Endothelial cell of umbilical vein (primary cell): ENCODE data around the gene ASPHD1. TPM values are rescaled to one million over a fixed set of nuclear protein-coding genes. Genes with fewer than 3 reads are reported as not detected.

Experiments
- BruUV-seq: library from RNA; stranded (reverse); fragments of 400-500 nt; replicated peaks from 2 replicates; lab custom pipeline; 2021; lab: Mats Ljungman, UMichigan
- CTCF ChIA-PET: fragments of 300-600, 350-600 bp; sonication (Branson Sonifier 250); formaldehyde crosslinking; loops from one replicate; lab custom pipeline; 2021; ENCODE audit warnings: antibody characterized with exemption, inconsistent platforms; lab: Charles Lee
- POLR2A ChIA-PET: fragments of 300-600, 350-600 bp; sonication (Branson Sonifier 250); formaldehyde crosslinking; loops from one replicate; lab custom pipeline; 2021; ENCODE audit warnings: antibody characterized with exemption, inconsistent platforms; lab: Charles Lee
- DNase-seq: peaks from one replicate; pipeline ENCODE4 v3.0.0-alpha.2; 2011; ENCODE audit warnings: low read depth, low spot score
- FAIRE-seq: peaks from 2 replicates; lab custom pipeline; 2011; peaks lifted over from hg19 to GRCh38; lab: Jason Lieb, UNC
- H2AFZ ChIP-seq: 2 replicates; pipeline ENCODE4 v1.6.0; 2012; ENCODE audit warnings: low read depth, low read length, control low read depth, inconsistent platforms
- H3K27ac ChIP-seq: 2 replicates; pipeline ENCODE4 v1.5.1; 2011; ENCODE audit warnings: low read depth, mild to moderate bottlenecking, control low read depth, low read length, moderate library complexity; ENCODE audit not compliant: insufficient read depth
- H3K27me3 ChIP-seq, 2 experiments: 2 replicates each; pipeline versions ENCODE4 v1.6.0 to v1.6.1; 2011; ENCODE audit warnings: low read length in 2 of 2, mixed read lengths in 1 of 2; ENCODE audit not compliant: control insufficient read depth in 2 of 2, insufficient read depth in 2 of 2
- H3K36me3 ChIP-seq, 2 experiments: 2 replicates in 1 of 2; 3 replicates in 1 of 2; pipeline ENCODE4 v1.5.1; 2011; ENCODE audit warnings: low read length in 2 of 2, mild to moderate bottlenecking in 1 of 2, moderate library complexity in 1 of 2; ENCODE audit not compliant: control insufficient read depth in 2 of 2, insufficient read depth in 2 of 2; ENCODE audit errors: extremely low read depth in 1 of 2
- H3K4me1 ChIP-seq: 3 replicates; pipeline ENCODE4 v1.5.1; 2011; ENCODE audit warnings: mild to moderate bottlenecking, low read length; ENCODE audit not compliant: control insufficient read depth, insufficient read depth; ENCODE audit errors: extremely low read depth
- H3K4me2 ChIP-seq: 2 replicates; pipeline ENCODE4 v1.6.1; 2011; ENCODE audit warnings: low read length, control low read depth, mixed read lengths; ENCODE audit not compliant: insufficient read depth
- H3K4me3 ChIP-seq, 3 experiments: fragments of 200-600 bp in 1 of 3; sonication (generic), shearing (Covaris generic) in 1 of 3; replicated peaks in 1 of 3; 2 replicates each; pipeline ENCODE4 v1.5.1; 2011 to 2016; ENCODE audit warnings: control low read depth in 3 of 3, low read length in 3 of 3, mild to moderate bottlenecking in 2 of 3, inconsistent platforms in 1 of 3, low read depth in 1 of 3, moderate library complexity in 1 of 3; ENCODE audit not compliant: insufficient read depth in 1 of 3
- H3K79me2 ChIP-seq: 2 replicates; pipeline ENCODE4 v1.6.0; 2012; ENCODE audit warnings: low read length, inconsistent platforms; ENCODE audit not compliant: control insufficient read depth, insufficient read depth
- H3K9ac ChIP-seq: replicated peaks from 2 replicates; pipeline ENCODE3; 2011; ENCODE audit warnings: low read length, control low read depth; ENCODE audit not compliant: insufficient read depth; ENCODE audit errors: extremely low read depth
- H3K9me1 ChIP-seq: replicated peaks from 3 replicates; pipeline ENCODE4 v1.6.0; 2011; ENCODE audit warnings: mild to moderate bottlenecking, low read length; ENCODE audit not compliant: control insufficient read depth, insufficient read depth; ENCODE audit errors: extremely low read depth
- H3K9me3 ChIP-seq: replicated peaks from 2 replicates; pipeline ENCODE4 v1.5.1; 2012; ENCODE audit warnings: low read length, inconsistent platforms; ENCODE audit not compliant: control insufficient read depth, insufficient read depth
- H4K20me1 ChIP-seq: replicated peaks from 2 replicates; pipeline ENCODE3; 2011; ENCODE audit warnings: mild to moderate bottlenecking, low read length; ENCODE audit not compliant: control insufficient read depth, insufficient read depth; ENCODE audit errors: extremely low read depth
- EZH2 ChIP-seq: IDR thresholded peaks from 2 replicates; pipeline ENCODE4 v1.6.1; 2012; ENCODE audit warnings: borderline replicate concordance, low read depth, mild to moderate bottlenecking, moderate library complexity, low read length, inconsistent platforms; ENCODE audit not compliant: severe bottlenecking
- FOS ChIP-seq: IDR thresholded peaks from 2 replicates; pipeline ENCODE4 v1.6.1; 2011; ENCODE audit warnings: mild to moderate bottlenecking, low read length, moderate library complexity, borderline replicate concordance; ENCODE audit not compliant: insufficient read depth
- GATA2 ChIP-seq: IDR thresholded peaks from 2 replicates; pipeline ENCODE4 v1.7.0; 2011; ENCODE audit warnings: low read depth, mild to moderate bottlenecking, moderate library complexity, mixed read lengths, low read length; ENCODE audit not compliant: insufficient read length, insufficient read depth
- JUN ChIP-seq: IDR thresholded peaks from 2 replicates; pipeline ENCODE4 v1.6.1; 2011; ENCODE audit warnings: borderline replicate concordance, low read depth; ENCODE audit not compliant: insufficient read length, insufficient read depth
- MAX ChIP-seq: IDR thresholded peaks from 2 replicates; pipeline ENCODE4 v1.6.1; 2011; ENCODE audit not compliant: insufficient read depth, insufficient read length
- POLR2A ChIP-seq: IDR thresholded peaks from 2 replicates; pipeline ENCODE4 v1.6.1; 2012; ENCODE audit warnings: low read depth, mild to moderate bottlenecking, control low read depth, low read length
- POLR2AphosphoS5 ChIP-seq: IDR thresholded peaks from 2 replicates; pipeline ENCODE4 v1.6.1; 2012; ENCODE audit warnings: low read depth, mild to moderate bottlenecking, control low read depth, low read length, moderate library complexity; ENCODE audit not compliant: insufficient read depth
- dilution Hi-C: fragments of 300-500 bp; cut with MboI; formaldehyde crosslinking; loops from one replicate; pipeline ENCODE4 v1.15.0; 2019; ENCODE audit warnings: low sequenced_read_pairs; ENCODE audit not compliant: extremely low pct_ligation_motif_present
- intact Hi-C: fragments of 100-400 bp; cut with micrococcal nuclease; formaldehyde crosslinking; loops from one replicate; pipeline ENCODE4 v1.10.0; 2022
- polyA plus RNA-seq, 4 experiments: library from polyadenylated mRNA; depleted of rRNA in 3 of 4; stranded (reverse) in 3 of 4; unstranded in 1 of 4; fragments of >200 nt; gene quantifications; 2 replicates each; pipeline versions ENCODE4 v1.2.1 to v1.2.3, GENCODE V29; 2011 to 2012; ENCODE audit warnings: missing spikeins in 1 of 4
- total RNA-seq: library from RNA; stranded (reverse); gene quantifications from 2 replicates; pipeline ENCODE4 v1.2.3, GENCODE V29; 2021

Gene ASPHD1
- total and polyA plus RNA-seq, 2 donors (not counting 3 experiments of a cell fraction or from before 2014, with no cell fraction given) = 0.90 to 1.2 TPM

GRCh38 chr16:29876217-29876593 lies 24.1 kb upstream of the ASPHD1 start:
- dilution Hi-C loops (no loop called here), intact Hi-C loops (no loop called here)
- Histone ChIP-seq H2AFZ (peak overlapping the region; percentile 9), H3K27me3 (peaks cover 14 to 16% of the 10 kb centered on the region in 2 experiments), H3K4me1 (no peaks in the 10 kb centered on the region), H3K4me3 (no peak overlapping the region), H3K36me3 (no peaks in the 10 kb centered on the region), H3K79me2 (no peaks in the 10 kb centered on the region), H3K9me3 (no peaks in the 10 kb centered on the region), H3K9ac (no peak overlapping the region), H3K4me2 (no peak overlapping the region), H3K27ac (no peak overlapping the region), H3K9me1 (no peaks in the 10 kb centered on the region), H4K20me1 (no peaks in the 10 kb centered on the region)
- TF ChIP-seq GATA2 = no peak
- no peak for TF ChIP-seq EZH2
- TF ChIP-seq JUN = no peak
- no peak for TF ChIP-seq POLR2AphosphoS5
- TF ChIP-seq POLR2A = no peak
- no peak for TF ChIP-seq MAX
- TF ChIP-seq FOS = no peak
- POLR2A ChIA-PET = no interaction called here
- no peak for DNase-seq
- CTCF ChIA-PET = interaction anchor here (1.1 to 2.2 kb wide), 2 partner anchors 28 kb away, joined by 5 to 9 read pairs; no protein-coding TSS in a partner anchor
- no peak for FAIRE-seq
- no TSS peak for BruUV-seq
